Stimulated activated naive CD4-positive, alpha-beta T cell treated with Interleukin-2 at 50 U/mL for 16 hours (primary cell): ENCODE data around the gene ARL8B.
"Not testable (repeated sequence)": the region's sequence is repeated elsewhere in the genome, so short reads cannot be mapped to it uniquely, and the experiment has no call there.

ENCODE experiments used
- DNase-seq: peaks from one replicate; lab custom pipeline; 2025; lab: John Stamatoyannopoulos, UW

The ARL8B gene

GRCh38 chr3:5112043-5112442 is 10.0 kb upstream of the ARL8B start:
- no peak for DNase-seq

GRCh38 chr3:5113726-5114125 is 8.4 kb upstream of the ARL8B start:
- DNase-seq, result not testable (repeated sequence)

- no peak for DNase-seq
These were observed 6.5 kb upstream of the ARL8B start for GRCh38 chr3:5115506-5116162.

GRCh38 chr3:5116538-5116937 is 5.6 kb upstream of the ARL8B start:
- no peak for DNase-seq

GRCh38 chr3:5120446-5120845 is 1.6 kb upstream of the ARL8B start:
- no peak for DNase-seq

- no peak for DNase-seq
These were observed 932 bp downstream of the ARL8B start for GRCh38 chr3:5122741-5123706.

GRCh38 chr3:5123937-5124336 is 1.8 kb downstream of the ARL8B start:
- DNase-seq, result no peak

GRCh38 chr3:5126586-5126985 is 4.5 kb downstream of the ARL8B start:
- DNase-seq, result no peak

GRCh38 chr3:5128849-5129248 is 6.8 kb downstream of the ARL8B start:
- no peak for DNase-seq

GRCh38 chr3:5133239-5134018 is 11.3 kb downstream of the ARL8B start:
- DNase-seq, result no peak

GRCh38 chr3:5134019-5134391 is 11.9 kb downstream of the ARL8B start:
- DNase-seq, result no peak

GRCh38 chr3:5134499-5134898 is 12.4 kb downstream of the ARL8B start:
- no peak for DNase-seq

- DNase-seq, result no peak
These were observed 14.3 kb downstream of the ARL8B start for GRCh38 chr3:5136211-5136918.

- no peak for DNase-seq
These were observed 14.9 kb downstream of the ARL8B start for GRCh38 chr3:5136919-5137429.

GRCh38 chr3:5138214-5138981 is 16.3 kb downstream of the ARL8B start:
- DNase-seq, result no peak

GRCh38 chr3:5140230-5140621 is 18.1 kb downstream of the ARL8B start:
- DNase-seq, result no peak

- no peak for DNase-seq
These were observed 18.7 kb downstream of the ARL8B start for GRCh38 chr3:5140839-5141238.

GRCh38 chr3:5141760-5142159 is 19.7 kb downstream of the ARL8B start:
- DNase-seq, result no peak

- no peak for DNase-seq
These were observed 21.4 kb downstream of the ARL8B start for GRCh38 chr3:5143464-5143863.

- no peak for DNase-seq
These were observed 22.4 kb downstream of the ARL8B start for GRCh38 chr3:5144316-5144994.
